ENCODE results near the gene ADAMTS9.

The ADAMTS9 gene

GRCh38 chr3:64617610-64618009 lies 70.2 kb downstream of the ADAMTS9 start:
- DNase-seq, result no peak

- no peak for DNase-seq
These were observed 70.8 kb downstream of the ADAMTS9 start for GRCh38 chr3:64616953-64617352.

GRCh38 chr3:64612916-64613526 lies 74.8 kb downstream of the ADAMTS9 start:
- DNase-seq, result no peak

GRCh38 chr3:64612082-64612860 lies 75.5 kb downstream of the ADAMTS9 start:
- DNase-seq, result no peak

GRCh38 chr3:64608741-64609140 lies 79.1 kb downstream of the ADAMTS9 start:
- DNase-seq, result no peak

- DNase-seq, result no peak
These were observed 80.7 kb downstream of the ADAMTS9 start for GRCh38 chr3:64607032-64607551.

GRCh38 chr3:64604313-64604712 lies 83.5 kb downstream of the ADAMTS9 start:
- no peak for DNase-seq

GRCh38 chr3:64601824-64602223 lies 86.0 kb downstream of the ADAMTS9 start:
- no peak for DNase-seq

- no peak for DNase-seq
These were observed 87.4 kb downstream of the ADAMTS9 start for GRCh38 chr3:64600246-64600950.

GRCh38 chr3:64599651-64600050 lies 88.1 kb downstream of the ADAMTS9 start:
- no peak for DNase-seq

- DNase-seq, result no peak
These were observed 92.5 kb downstream of the ADAMTS9 start for GRCh38 chr3:64595253-64595694.

GRCh38 chr3:64594134-64594533 lies 93.7 kb downstream of the ADAMTS9 start:
- no peak for DNase-seq

GRCh38 chr3:64593350-64593749 lies 94.5 kb downstream of the ADAMTS9 start:
- no peak for DNase-seq

- DNase-seq, result no peak
These were observed 96.2 kb downstream of the ADAMTS9 start for GRCh38 chr3:64591615-64592014.

GRCh38 chr3:64588380-64588779 lies 99.4 kb downstream of the ADAMTS9 start:
- no peak for DNase-seq

GRCh38 chr3:64586952-64587351 lies 100.8 kb downstream of the ADAMTS9 start:
- no peak for DNase-seq

- DNase-seq, result no peak
These were observed 103.6 kb downstream of the ADAMTS9 start for GRCh38 chr3:64584179-64584578.

GRCh38 chr3:64578797-64579196 lies 109.0 kb downstream of the ADAMTS9 start:
- DNase-seq, result no peak

- no peak for DNase-seq
These were observed 109.6 kb downstream of the ADAMTS9 start for GRCh38 chr3:64578062-64578770.

GRCh38 chr3:64576211-64576775 lies 111.5 kb downstream of the ADAMTS9 start:
- DNase-seq, result no peak

GRCh38 chr3:64575211-64575844 lies 112.5 kb downstream of the ADAMTS9 start:
- no peak for DNase-seq

- no peak for DNase-seq
These were observed 113.6 kb downstream of the ADAMTS9 start for GRCh38 chr3:64574194-64574593.

Data from T-helper 9 cell (primary cell).